Karpas-422 (cell line): ENCODE data around the gene HYAL3. TPM values are rescaled to one million over a fixed set of nuclear protein-coding genes. Genes with fewer than 3 reads are reported as not detected.
A peak's percentile ranks its signal among the peaks of the same experiment; 100 is the strongest.

Experiments used
- DNase-seq: peaks from one replicate; pipeline ENCODE4 v3.0.0-alpha.2; 2015
- H2AFZ ChIP-seq: fragments of 200-600 bp; sonication (generic); 2 replicates; pipeline ENCODE4 v1.6.1; 2014; ENCODE audit warnings: antibody characterized with exemption, low read length, mixed read lengths
- H3K27ac ChIP-seq: fragments of 200-600 bp; sonication (generic); 2 replicates; pipeline ENCODE4 v1.5.1; 2014; ENCODE audit warnings: mild to moderate bottlenecking, low read length, moderate library complexity
- H3K27me3 ChIP-seq: fragments of 200-600 bp; sonication (generic); 2 replicates; pipeline ENCODE4 v1.6.1; 2014; ENCODE audit warnings: low read length, mixed read lengths
- H3K36me3 ChIP-seq: fragments of 200-600 bp; sonication (generic); 2 replicates; pipeline ENCODE4 v1.6.1; 2014; ENCODE audit warnings: low read length, mixed read lengths; ENCODE audit not compliant: insufficient read depth
- H3K4me1 ChIP-seq: fragments of 200-600 bp; sonication (generic); 2 replicates; pipeline ENCODE4 v1.6.1; 2014; ENCODE audit warnings: mild to moderate bottlenecking, low read length, mixed read lengths
- H3K4me2 ChIP-seq: fragments of 200-600 bp; sonication (generic); 2 replicates; pipeline ENCODE4 v1.6.1; 2014; ENCODE audit warnings: low read length, low read depth, mild to moderate bottlenecking; ENCODE audit not compliant: poor library complexity, severe bottlenecking
- H3K4me3 ChIP-seq: fragments of 200-600 bp; sonication (generic); 2 replicates; pipeline ENCODE4 v1.5.1; 2014; ENCODE audit warnings: mild to moderate bottlenecking, antibody characterized with exemption, low read length, mixed read lengths
- H3K79me2 ChIP-seq: fragments of 200-600 bp; sonication (generic); 2 replicates; pipeline ENCODE4 v1.6.1; 2014; ENCODE audit warnings: mild to moderate bottlenecking, low read length, mixed read lengths
- H3K9ac ChIP-seq: fragments of 200-600 bp; sonication (generic); 2 replicates; pipeline ENCODE4 v1.6.0; 2014; ENCODE audit warnings: low read length
- H3K9me2 ChIP-seq: fragments of 200-600 bp; sonication (generic), shearing (Covaris generic); replicated peaks from 2 replicates; pipeline ENCODE4 v1.6.0; 2014; ENCODE audit warnings: mild to moderate bottlenecking, low read length, moderate library complexity; ENCODE audit not compliant: insufficient read depth
- H3K9me3 ChIP-seq: fragments of 300-700, 200-600 bp; sonication (generic); 2 replicates; pipeline ENCODE4 v1.6.1; 2014; ENCODE audit warnings: low read length, mixed read lengths
- H4K20me1 ChIP-seq: fragments of 200-600 bp; sonication (generic); 2 replicates; pipeline ENCODE4 v1.6.1; 2014; ENCODE audit warnings: mild to moderate bottlenecking, antibody characterized with exemption, low read length, low read depth; ENCODE audit not compliant: insufficient read depth
- total RNA-seq: library from RNA; depleted of rRNA; stranded (reverse); fragments of >200 nt; shearing (Covaris generic); gene quantifications from 2 replicates; pipeline ENCODE4 v1.2.3, GENCODE V29; 2014; ENCODE audit warnings: low replicate concordance

HYAL3 gene
- total RNA-seq, 1 experiment from 2014 or later: 9.3 TPM

DNA sequence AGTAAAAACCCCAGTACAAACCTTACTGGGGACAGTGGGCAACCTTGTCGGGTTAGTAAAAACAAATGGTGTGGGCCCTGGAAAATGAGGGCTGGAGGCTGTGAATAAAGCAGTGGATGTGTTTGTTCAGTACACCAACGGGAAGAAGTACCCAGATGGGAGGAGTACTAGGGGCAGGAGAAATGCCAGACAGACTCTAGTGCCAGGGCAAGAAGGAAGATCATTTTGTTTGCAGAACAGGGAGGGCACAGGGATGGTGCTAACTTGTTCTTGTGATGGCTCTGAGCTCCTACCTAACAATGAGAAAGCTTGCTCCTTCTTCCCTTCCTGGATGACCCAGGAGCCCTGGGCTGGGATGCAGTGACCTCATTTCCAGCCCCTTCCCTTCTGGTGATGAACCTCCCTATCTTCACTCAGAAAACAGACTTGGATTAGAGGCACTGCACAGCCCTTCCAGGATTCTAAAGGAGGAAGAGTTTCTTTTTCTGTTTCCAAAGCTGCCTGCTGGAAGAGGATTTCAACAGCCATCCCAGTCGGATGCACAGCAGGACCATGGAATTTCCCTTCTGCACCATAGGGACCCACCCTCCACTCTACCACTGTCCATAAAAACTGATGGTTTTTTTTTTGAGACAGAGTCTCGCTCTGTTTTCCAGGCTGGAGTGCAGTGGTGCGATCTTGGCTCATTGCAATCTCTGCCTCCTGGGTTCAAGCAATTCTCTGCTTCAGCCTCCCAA, 35.3 kb upstream of the HYAL3 start:
- H3K9ac ChIP-seq: peak overlapping the region; percentile 40; the same call in 1 of the 2 replicates
- no peak overlapping the region for H3K4me2 ChIP-seq
- H3K9me2 ChIP-seq: no peaks in the 10 kb centered on the region
- H3K79me2 ChIP-seq: peaks cover 59% of the 10 kb centered on the region
- no peak overlapping the region for H3K4me3 ChIP-seq
- H4K20me1 ChIP-seq: peaks cover 20% of the 10 kb centered on the region; the same call in 1 of the 2 replicates
- H3K27me3 ChIP-seq: no peaks in the 10 kb centered on the region
- no peak overlapping the region for H2AFZ ChIP-seq
- no peak for DNase-seq
- no peaks in the 10 kb centered on the region for H3K9me3 ChIP-seq
- H3K36me3 ChIP-seq: peaks cover 45% of the 10 kb centered on the region
- no peak overlapping the region; the same call in 1 of the 2 replicates for H3K27ac ChIP-seq
- peaks cover 56% of the 10 kb centered on the region for H3K4me1 ChIP-seq

GRCh38 chr3:50333744-50334328, 34.6 kb upstream of the HYAL3 start:
- Histone ChIP-seq H3K36me3 (peaks cover 46% of the 10 kb centered on the region), H2AFZ (no peak overlapping the region), H4K20me1 (peaks cover 20% of the 10 kb centered on the region; the same call in 1 of the 2 replicates), H3K4me1 (peaks cover 55% of the 10 kb centered on the region), H3K4me3 (no peak overlapping the region), H3K9me3 (no peaks in the 10 kb centered on the region), H3K27ac (no peak overlapping the region), H3K4me2 (no peak overlapping the region), H3K27me3 (no peaks in the 10 kb centered on the region), H3K9ac (no peak overlapping the region), H3K9me2 (no peaks in the 10 kb centered on the region), H3K79me2 (peaks cover 54% of the 10 kb centered on the region)
- DNase-seq: no peak

GRCh38 chr3:50331364-50331907, 32.2 kb upstream of the HYAL3 start:
- Histone ChIP-seq H3K4me3 (no peak overlapping the region), H2AFZ (no peak overlapping the region), H3K27me3 (no peaks in the 10 kb centered on the region), H3K9me3 (no peaks in the 10 kb centered on the region), H3K9me2 (no peaks in the 10 kb centered on the region), H3K36me3 (peaks cover 43% of the 10 kb centered on the region), H3K79me2 (peaks cover 48% of the 10 kb centered on the region), H4K20me1 (peaks cover 22% of the 10 kb centered on the region; the same call in 1 of the 2 replicates), H3K27ac (no peak overlapping the region), H3K9ac (no peak overlapping the region), H3K4me2 (no peak overlapping the region), H3K4me1 (peaks cover 57% of the 10 kb centered on the region)
- no peak for DNase-seq

DNA sequence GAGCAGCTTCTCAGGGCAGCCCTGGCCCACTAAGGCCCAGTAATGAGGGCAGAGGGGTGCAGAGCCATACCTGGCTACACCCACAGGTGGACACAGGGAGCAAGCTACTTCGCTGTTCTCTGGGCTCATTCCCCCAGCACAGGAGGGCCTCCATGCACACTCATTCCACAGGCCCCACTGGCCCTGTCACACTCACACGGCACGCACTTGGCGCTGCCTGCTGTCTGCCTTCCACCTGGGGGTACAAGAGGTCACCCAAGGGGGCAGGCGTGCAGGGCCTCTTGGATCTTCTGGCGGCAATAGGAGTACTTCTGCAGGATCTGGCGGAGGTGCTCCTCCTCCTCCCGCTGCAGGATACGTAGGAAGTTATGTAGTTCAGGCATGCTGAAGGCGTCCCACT, 31.1 kb upstream of the HYAL3 start:
- Histone ChIP-seq H3K4me1 (peaks cover 50% of the 10 kb centered on the region), H2AFZ (no peak overlapping the region), H3K36me3 (peaks cover 38% of the 10 kb centered on the region; the same call in 1 of the 2 replicates), H4K20me1 (peaks cover 18% of the 10 kb centered on the region; the same call in 1 of the 2 replicates), H3K27me3 (no peaks in the 10 kb centered on the region), H3K4me3 (no peak overlapping the region), H3K9ac (no peak overlapping the region), H3K27ac (no peak overlapping the region), H3K79me2 (peaks cover 41% of the 10 kb centered on the region), H3K4me2 (no peak overlapping the region), H3K9me2 (no peaks in the 10 kb centered on the region), H3K9me3 (no peaks in the 10 kb centered on the region)
- DNase-seq: no peak

DNA sequence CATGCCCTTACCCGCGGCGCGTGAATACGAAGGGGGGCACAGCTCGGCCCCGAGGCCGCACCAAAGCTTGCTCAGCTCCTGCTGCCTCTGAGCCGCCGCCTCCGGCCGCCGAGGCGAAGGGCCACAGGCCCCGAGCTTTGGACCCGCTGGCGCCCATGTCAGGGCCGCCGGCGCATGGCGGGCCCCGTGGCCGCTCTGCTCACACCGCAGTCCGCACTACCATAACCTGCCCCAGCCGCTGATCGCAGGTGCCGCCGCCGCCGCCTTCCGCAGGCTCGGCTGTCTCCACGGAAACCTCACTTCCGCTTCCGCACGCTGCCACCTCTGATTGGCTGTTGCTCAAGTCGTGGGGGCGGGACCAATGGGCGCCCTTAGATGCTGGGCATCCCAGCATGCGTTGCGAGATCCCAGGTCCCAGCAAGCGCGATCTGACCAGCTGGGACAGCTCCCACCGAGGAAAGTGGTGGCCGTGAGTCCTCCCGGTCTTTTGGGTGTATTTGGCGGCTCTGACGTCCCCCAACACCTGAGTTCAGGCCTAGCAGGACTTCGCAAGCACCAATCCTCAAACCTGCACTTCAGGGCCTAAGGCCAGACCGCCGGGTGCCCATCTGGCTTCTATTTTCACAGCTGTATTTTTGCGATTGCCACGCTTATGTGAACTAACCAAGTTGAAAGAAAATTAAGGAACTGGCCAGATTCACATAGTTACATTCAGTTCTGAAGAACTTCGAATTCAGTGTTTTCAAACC, 28.9 kb upstream of the HYAL3 start, which contains the start of gene TUSC2:
Gene TUSC2 (minus strand): TSS at position 281 of the 749 bp plus-strand sequence. CDS start 124 bp downstream, at position 157.
- H3K27ac ChIP-seq: peak within 1 kb of the TSS; percentile 48
- H3K4me2 ChIP-seq: peak within 1 kb of the TSS; percentile 82
- H3K79me2 ChIP-seq: peaks cover 22% of the 10 kb centered on the region
- H4K20me1 ChIP-seq: peaks cover 6% of the 10 kb centered on the region; the same call in 1 of the 2 replicates
- H3K36me3 ChIP-seq: peaks cover 27% of the 10 kb centered on the region; the same call in 1 of the 2 replicates
- H3K27me3 ChIP-seq: no peaks in the 10 kb centered on the region
- H3K9me3 ChIP-seq: no peaks in the 10 kb centered on the region
- peak; percentile 99 for DNase-seq
- peak within 1 kb of the TSS; percentile 90 for H3K9ac ChIP-seq
- no peak within 1 kb of the TSS for H2AFZ ChIP-seq
- peak within 1 kb of the TSS; percentile 94 for H3K4me3 ChIP-seq
- no peaks in the 10 kb centered on the region for H3K9me2 ChIP-seq
- peaks cover 39% of the 10 kb centered on the region for H3K4me1 ChIP-seq

DNA sequence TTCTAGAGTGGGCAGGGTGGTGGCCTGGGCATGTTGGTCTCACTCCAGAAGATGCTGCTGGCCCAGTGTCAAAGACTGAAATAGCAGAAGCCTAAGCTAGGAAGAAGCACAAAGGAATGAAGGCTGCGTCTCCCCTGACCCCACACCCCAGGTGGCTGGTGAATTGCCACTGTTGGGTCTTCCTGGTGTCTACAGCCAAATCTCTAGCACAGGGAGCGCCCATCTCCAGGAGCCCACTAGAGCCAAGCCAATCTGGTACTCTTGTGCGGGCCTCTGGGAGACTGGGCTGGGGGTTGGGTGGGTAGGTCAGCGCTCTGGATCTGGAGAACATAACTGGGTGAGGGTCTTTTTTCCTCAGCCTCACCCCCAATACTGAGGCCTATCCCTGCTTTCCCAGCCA, 27.9 kb upstream of the HYAL3 start:
- H3K9me2 ChIP-seq: no peaks in the 10 kb centered on the region
- no peaks in the 10 kb centered on the region for H3K9me3 ChIP-seq
- no peaks in the 10 kb centered on the region for H3K27me3 ChIP-seq
- peaks cover 6% of the 10 kb centered on the region; the same call in 1 of the 2 replicates for H4K20me1 ChIP-seq
- peak overlapping the region; percentile 82 for H3K4me2 ChIP-seq
- H3K4me1 ChIP-seq: peaks cover 40% of the 10 kb centered on the region
- peaks cover 22% of the 10 kb centered on the region for H3K79me2 ChIP-seq
- peaks cover 25% of the 10 kb centered on the region; the same call in 1 of the 2 replicates for H3K36me3 ChIP-seq
- DNase-seq: no peak
- no peak overlapping the region for H2AFZ ChIP-seq
- H3K4me3 ChIP-seq: peak overlapping the region; percentile 94
- H3K9ac ChIP-seq: peak overlapping the region; percentile 90
- no peak overlapping the region for H3K27ac ChIP-seq

GRCh38 chr3:50326182-50326541, 27.0 kb upstream of the HYAL3 start:
- H3K9me2 ChIP-seq: no peaks in the 10 kb centered on the region
- peaks cover 44% of the 10 kb centered on the region for H3K4me1 ChIP-seq
- H4K20me1 ChIP-seq: peaks cover 6% of the 10 kb centered on the region; the same call in 1 of the 2 replicates
- H3K9ac ChIP-seq: 0 out of 2 replicates have a peak overlapping the region, but pooled peaks have one; percentile 90
- no peak overlapping the region for H2AFZ ChIP-seq
- H3K36me3 ChIP-seq: peaks cover 15% of the 10 kb centered on the region; the same call in 1 of the 2 replicates
- peaks cover 19% of the 10 kb centered on the region for H3K79me2 ChIP-seq
- DNase-seq: no peak
- H3K9me3 ChIP-seq: no peaks in the 10 kb centered on the region
- H3K27ac ChIP-seq: no peak overlapping the region
- H3K4me2 ChIP-seq: no peak overlapping the region
- H3K4me3 ChIP-seq: no peak overlapping the region
- H3K27me3 ChIP-seq: no peaks in the 10 kb centered on the region
